Hematopoietic multipotent progenitor cell treated with erythropoietin and hydrocortisone succinate and interleukin-3 and kit ligand, for 8 days (in vitro differentiated cells): ENCODE measurements around the gene REC8.
"Not testable (repeated sequence)": the region's sequence is repeated elsewhere in the genome, so short reads cannot be mapped to it uniquely, and the experiment has no call there.

Experiments used
- DNase-seq: peaks from one replicate; pipeline ENCODE4 v3.0.0-alpha.2; 2015

The REC8 gene

GRCh38 chr14:24207104-24207551 lies 35.2 kb downstream of the REC8 start:
- no peak for DNase-seq

GRCh38 chr14:24207625-24208024 lies 35.7 kb downstream of the REC8 start:
- no peak for DNase-seq

- DNase-seq, result no peak
Observed at GRCh38 chr14:24211311-24211710, 39.4 kb downstream of the REC8 start.

DNA sequence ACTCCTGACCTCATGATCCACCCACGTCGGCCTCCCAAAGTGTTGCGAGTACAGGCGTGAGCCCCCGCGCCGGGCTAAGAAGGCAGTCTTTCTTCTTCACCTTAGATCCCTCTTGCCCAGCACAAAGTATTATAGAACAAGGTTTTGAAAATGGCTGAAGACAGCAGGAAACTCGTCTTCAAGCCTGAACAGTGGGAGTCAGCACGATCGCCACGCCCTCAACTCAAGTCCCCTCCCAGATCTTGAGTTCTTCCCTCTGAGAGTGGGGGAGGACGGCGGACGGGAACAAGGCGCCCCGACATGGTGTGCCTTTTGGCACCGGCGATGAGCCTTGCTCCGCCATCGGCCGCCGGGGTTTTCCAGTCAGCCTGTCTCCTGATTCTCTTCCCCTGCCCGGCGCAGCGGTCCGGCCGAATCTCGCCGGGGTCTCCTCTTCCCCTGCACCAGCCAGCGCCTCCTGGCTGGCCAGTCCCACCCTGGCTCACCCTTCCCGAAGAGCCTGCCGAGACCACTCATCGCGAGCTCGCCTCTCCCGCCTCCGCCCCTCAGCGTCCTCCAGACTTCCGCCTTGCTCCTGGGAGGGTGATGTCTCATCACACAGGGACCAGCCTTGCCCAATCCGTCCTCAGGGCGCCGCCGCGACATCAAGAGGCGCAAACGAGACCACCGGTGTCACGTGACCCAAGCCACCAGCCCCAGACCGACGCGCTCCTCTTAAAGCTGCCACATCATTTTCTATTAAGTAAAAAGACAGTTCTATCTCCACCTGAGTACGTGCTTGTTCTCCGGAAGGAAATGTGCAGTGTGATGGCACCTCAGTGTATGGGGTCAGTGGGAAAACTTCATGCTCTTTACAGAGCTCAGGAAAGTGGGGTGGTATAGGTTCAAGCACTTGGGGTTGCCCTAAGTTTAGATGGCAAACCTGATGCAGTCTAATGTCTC lies 41.3 kb downstream of the REC8 start, which contains the start of gene CHMP4A:
Gene CHMP4A, minus strand, starts transcription at position 565 of the 942 bp plus-strand sequence. Its CDS starts 49 bp downstream, at position 516.
- peak; percentile 99 for DNase-seq

DNA sequence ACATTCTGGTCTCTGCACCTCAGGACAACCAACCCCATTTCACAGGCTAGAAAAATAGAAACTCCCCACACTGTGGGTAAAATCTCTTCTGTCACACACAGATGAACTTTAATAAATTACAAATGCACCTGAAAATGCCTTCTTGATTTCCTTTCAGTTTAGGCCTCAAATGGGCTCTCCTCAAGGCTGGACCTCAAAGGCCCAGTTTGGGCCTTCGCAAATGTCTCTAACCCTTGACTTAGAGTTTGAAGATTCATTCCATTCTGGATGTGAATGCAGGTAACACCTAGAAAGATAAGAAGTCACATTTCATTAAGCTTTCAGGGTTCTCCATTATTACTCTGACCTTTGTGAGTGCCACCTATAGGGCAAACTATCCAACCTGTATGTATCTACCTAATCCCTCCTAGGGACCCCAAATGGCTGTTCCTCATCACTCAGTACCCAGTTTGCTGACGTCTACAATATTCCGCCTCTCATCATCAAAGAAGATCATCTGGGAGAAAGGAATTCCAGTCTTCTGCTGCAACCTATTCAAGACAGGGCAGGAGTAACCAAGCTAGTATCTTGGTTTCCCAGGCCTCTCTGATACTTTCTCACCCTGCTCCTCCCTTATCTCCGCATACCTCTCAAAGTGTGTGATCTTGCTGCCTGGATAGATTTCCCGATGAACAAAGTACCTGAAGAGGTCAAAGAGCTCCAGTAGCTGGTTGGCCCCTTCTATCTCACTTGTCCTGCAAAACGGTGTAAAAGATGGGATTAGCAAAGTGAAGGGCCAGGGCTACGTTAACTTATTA lies 42.2 kb downstream of the REC8 start:
- peak; percentile 31 for DNase-seq

DNA sequence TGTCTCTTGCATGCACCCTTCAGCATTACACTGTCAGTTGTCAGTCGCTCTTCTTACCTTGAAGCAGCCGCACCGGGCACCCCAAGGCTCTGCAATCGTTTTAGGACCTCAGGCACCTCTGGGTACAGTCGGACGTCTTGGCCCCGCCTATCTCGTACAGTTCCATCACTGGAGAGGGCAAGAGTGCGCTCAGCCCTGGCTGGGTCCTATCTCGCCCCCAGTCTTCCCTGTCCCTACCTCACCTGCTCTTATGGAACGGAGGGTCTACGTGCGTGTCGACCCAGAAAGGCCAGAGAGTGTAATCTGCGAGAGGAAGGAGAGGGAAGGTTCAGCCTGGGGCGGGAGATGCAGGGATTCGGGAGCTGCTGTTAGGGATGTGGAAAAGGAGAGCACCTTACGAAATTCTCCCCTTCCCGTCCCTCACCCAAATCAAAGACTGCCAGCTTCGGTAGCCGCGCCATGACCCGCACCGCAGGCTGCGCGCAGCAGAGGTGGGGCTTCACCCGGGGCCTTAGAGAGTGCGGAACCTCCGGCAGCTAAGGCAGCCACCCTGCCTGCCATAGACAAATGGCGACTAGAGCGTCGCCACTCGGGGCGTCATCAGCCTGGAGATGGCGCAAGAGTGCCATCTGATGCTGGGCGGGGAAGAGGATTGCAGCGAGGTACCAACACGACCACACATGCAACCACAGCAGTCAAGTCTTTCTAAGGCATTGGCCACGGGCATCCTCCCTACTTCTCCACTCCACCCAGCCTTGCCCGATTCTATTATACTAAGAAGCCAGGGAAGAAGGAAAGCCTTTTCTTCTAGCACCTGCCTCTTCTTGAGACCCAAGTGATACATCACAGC lies 43.8 kb downstream of the REC8 start, which contains the start of gene MDP1:
Gene MDP1, minus strand, starts transcription at position 572 of the 850 bp plus-strand sequence. Its CDS starts 111 bp downstream, at position 461.
- DNase-seq, result peak; percentile 91

DNA sequence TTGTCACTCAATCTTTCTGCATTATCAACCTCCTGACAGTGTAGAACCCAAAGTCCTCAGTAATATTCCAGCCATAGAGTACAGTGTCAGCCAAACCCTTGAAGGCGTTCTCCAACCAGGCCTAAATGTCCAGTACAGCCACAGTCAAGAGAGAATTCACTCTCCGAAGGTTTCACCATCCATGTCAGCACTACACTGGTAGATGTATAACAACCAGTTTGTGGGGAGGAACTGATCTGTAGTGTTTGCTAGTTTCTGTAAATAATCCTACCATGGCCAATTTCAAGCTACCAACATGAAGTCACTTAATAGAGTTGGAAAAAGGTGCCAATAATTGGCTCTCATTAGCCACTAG lies 44.4 kb downstream of the REC8 start:
- no peak for DNase-seq

- not testable (repeated sequence) for DNase-seq
Observed at GRCh38 chr14:24216876-24217275, 45.0 kb downstream of the REC8 start.

DNA sequence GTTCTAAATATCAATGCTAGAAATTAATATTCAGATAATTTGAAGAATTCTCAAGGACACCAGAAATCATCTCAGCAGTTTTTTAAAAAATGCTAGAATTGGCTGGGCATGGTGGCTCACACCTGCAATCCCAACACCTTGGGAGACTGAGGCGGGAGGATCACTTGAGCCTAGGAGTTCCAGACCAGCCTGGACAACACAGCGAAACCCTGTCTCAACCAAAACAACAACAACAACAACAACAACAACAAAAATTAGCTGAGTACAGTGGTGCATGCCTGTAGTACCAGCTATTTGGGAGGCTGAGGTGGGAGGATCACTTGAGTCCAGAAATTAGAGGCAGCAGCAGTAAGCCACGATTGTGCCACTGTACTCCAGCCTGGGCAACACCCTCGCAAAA lies 47.2 kb downstream of the REC8 start:
- DNase-seq, result no peak

DNA sequence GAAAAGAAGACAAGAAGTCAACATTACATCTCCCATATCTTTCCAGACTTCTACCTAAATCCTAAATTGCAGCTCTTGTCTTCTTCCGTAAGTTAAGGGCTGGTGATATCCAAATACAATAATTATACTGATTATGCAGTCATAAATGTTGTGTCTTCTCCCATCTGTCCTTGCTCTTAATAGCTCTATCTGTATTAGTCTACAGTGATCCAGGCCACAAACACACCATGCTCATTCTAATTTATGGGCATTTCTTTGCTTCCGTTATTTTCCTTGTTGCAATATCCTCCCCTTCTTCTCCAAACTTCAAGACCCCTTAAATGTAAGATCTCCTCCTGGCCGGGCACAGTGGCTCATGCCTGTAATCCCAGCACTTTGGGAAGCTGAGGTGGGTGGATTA lies 47.6 kb downstream of the REC8 start:
- DNase-seq, result no peak

- not testable (repeated sequence) for DNase-seq
Observed at GRCh38 chr14:24222987-24223386, 51.1 kb downstream of the REC8 start.

- no peak for DNase-seq
Observed at GRCh38 chr14:24224618-24225071, 52.8 kb downstream of the REC8 start.

DNA sequence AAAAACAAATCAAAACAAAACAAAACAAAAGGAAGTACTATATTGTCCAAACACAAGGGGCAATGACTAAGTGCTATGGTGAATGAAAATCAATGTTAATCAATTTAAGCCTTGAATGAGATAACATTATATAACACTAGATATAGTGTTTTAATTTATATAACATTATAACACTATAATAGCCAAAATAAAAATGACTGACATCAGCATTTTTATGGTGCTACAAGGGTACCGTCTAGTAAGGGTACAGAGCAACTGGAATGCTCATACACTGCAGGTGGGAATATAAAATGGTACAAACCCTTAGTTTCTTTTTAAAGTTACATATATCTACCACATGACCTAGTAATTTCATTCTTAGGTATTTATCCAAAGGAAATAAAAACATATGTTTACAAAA lies 54.6 kb downstream of the REC8 start:
- no peak for DNase-seq

GRCh38 chr14:24228902-24229301 lies 57.0 kb downstream of the REC8 start:
- DNase-seq, result no peak
